ENCODE measurements around the gene RPL21. TPM values are rescaled to one million over a fixed set of nuclear protein-coding genes. Genes with fewer than 3 reads are reported as not detected.

Gene RPL21
- total and polyA plus RNA-seq, 2 donors (not counting 1 experiment from before 2014, with no cell fraction given): 831 to 1,841 TPM

DNA sequence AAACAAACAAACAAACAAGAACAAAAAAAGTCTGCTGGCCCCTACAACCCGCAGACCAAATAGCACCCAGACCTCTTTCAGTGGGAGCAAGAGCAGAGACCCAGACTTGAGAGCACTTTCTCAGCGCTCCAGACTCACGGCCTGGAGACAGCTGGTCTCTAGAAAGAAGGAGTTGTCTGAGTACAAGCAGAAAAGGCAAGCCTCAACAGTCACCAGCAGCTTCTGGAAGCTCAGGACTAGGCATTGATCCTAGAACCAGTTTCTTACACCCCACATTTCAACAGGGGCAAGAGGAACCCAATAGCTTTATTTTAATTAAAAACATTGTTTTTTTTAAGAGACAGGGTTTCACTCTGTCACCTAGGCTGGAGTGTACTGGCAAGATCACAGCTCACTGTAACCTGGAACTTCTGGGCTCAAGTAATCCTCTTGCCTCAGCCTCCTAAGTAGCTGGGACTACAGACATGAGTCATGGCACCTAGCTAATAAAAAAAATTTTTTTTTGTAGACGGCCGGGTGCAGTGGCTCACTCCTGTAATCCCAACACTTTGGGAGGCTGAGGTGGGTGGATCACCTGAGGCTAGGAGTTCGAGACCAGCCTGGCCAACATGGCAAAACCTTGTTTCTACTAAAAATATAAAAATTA lies 49.7 kb downstream of the RPL21 start:
- no peak for DNase-seq (ENCODE audit: low read depth in 2 of 2)

DNA sequence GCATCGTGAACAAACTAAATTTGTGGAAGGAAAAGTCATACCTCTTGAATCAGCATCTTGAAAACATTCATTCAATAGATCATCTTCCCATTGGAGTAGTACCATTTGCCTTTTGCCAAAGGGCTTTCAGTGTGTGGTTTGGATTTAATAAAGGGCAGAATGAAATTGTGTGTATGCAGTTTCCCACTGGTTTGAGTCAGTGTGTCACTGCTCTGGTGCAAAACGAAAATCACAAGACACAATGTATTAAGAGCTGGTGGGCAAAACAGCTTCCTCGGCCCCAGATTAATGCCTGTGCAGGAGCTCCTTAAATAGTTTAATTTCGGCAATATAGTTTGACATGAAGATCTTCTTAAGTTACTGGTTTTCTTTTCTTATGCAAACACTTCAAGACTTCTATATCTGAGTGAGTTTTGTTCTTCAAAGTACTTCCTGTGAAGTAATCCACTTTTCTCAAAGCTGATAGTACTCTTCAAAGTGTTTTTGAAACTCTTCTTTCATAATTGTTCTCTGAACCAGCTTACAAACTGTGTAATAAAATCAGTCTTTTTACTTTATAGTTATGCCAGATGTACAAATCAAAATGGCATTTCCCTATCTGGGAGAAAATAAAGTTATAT lies 51.4 kb downstream of the RPL21 start:
- H3K9me3 ChIP-seq (ENCODE audit: control insufficient read depth, insufficient read depth, low read depth, low read length): no peaks in the 10 kb centered on the region
- no peaks in the 10 kb centered on the region for H4K20me1 ChIP-seq (ENCODE audit: control insufficient read depth, extremely low read depth, insufficient read depth, low read length)
- no peaks in the 10 kb centered on the region for H3K36me3 ChIP-seq (ENCODE audit: control insufficient read depth, insufficient read depth, low read length)
- no peak overlapping the region for H3K4me2 ChIP-seq (ENCODE audit: extremely low read depth, insufficient read depth, low read length)
- H3K27me3 ChIP-seq (ENCODE audit: control insufficient read depth, insufficient read depth, low read length): peaks cover 2% of the 10 kb centered on the region
- H2AFZ ChIP-seq (ENCODE audit: low read length): no peak overlapping the region
- DNase-seq (ENCODE audit: low read depth in 2 of 2): no peak
- no peak overlapping the region for H3K27ac ChIP-seq (ENCODE audit: insufficient read depth, low read length)
- H3K4me3 ChIP-seq (replicated peaks in 1 of 4; ENCODE audit: control extremely low read depth in 1 of 4, insufficient read depth in 1 of 4, low read depth in 3 of 4, low read length in 4 of 4): no peak overlapping the region
- no peaks in the 10 kb centered on the region for H3K4me1 ChIP-seq (ENCODE audit: control insufficient read depth, extremely low read depth, insufficient read depth, low read length)
- H3K9ac ChIP-seq (ENCODE audit: insufficient read depth, low read length): no peak overlapping the region
- no peak for TF ChIP-seq EZH2 (IDR thresholded peaks at IDR 0.05; ENCODE audit: low read length, missing control alignments)
- TF ChIP-seq, protein P1, sequence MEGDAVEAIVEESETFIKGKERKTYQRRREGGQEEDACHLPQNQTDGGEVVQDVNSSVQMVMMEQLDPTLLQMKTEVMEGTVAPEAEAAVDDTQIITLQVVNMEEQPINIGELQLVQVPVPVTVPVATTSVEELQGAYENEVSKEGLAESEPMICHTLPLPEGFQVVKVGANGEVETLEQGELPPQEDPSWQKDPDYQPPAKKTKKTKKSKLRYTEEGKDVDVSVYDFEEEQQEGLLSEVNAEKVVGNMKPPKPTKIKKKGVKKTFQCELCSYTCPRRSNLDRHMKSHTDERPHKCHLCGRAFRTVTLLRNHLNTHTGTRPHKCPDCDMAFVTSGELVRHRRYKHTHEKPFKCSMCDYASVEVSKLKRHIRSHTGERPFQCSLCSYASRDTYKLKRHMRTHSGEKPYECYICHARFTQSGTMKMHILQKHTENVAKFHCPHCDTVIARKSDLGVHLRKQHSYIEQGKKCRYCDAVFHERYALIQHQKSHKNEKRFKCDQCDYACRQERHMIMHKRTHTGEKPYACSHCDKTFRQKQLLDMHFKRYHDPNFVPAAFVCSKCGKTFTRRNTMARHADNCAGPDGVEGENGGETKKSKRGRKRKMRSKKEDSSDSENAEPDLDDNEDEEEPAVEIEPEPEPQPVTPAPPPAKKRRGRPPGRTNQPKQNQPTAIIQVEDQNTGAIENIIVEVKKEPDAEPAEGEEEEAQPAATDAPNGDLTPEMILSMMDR (conservative IDR thresholded peaks at IDR 0.05 in 1 of 2, IDR thresholded peaks at IDR 0.05 in 1 of 2; ENCODE audit: low read depth in 1 of 2, low read length in 2 of 2): no peak
- no peaks in the 10 kb centered on the region for H3K79me2 ChIP-seq (ENCODE audit: control insufficient read depth, insufficient read depth, low read length)

More for the DNA sequence above, 49.7 kb downstream of the RPL21 start:
- Histone ChIP-seq H3K27me3 (ENCODE audit: control insufficient read depth, insufficient read depth, low read length) (peaks cover 8% of the 10 kb centered on the region), H3K36me3 (ENCODE audit: control insufficient read depth, insufficient read depth, low read length) (no peaks in the 10 kb centered on the region), H3K27ac (ENCODE audit: insufficient read depth, low read length) (no peak overlapping the region), H3K4me1 (ENCODE audit: control insufficient read depth, extremely low read depth, insufficient read depth, low read length) (no peaks in the 10 kb centered on the region), H3K4me3 (replicated peaks in 1 of 4; ENCODE audit: control extremely low read depth in 1 of 4, insufficient read depth in 1 of 4, low read depth in 3 of 4, low read length in 4 of 4) (no peak overlapping the region), H2AFZ (ENCODE audit: low read length) (no peak overlapping the region), H3K9ac (ENCODE audit: insufficient read depth, low read length) (no peak overlapping the region), H4K20me1 (ENCODE audit: control insufficient read depth, extremely low read depth, insufficient read depth, low read length) (no peaks in the 10 kb centered on the region), H3K79me2 (ENCODE audit: control insufficient read depth, insufficient read depth, low read length) (no peaks in the 10 kb centered on the region), H3K4me2 (ENCODE audit: extremely low read depth, insufficient read depth, low read length) (no peak overlapping the region), H3K9me3 (ENCODE audit: control insufficient read depth, insufficient read depth, low read depth, low read length) (no peaks in the 10 kb centered on the region)
- no peak for TF ChIP-seq EZH2 (IDR thresholded peaks at IDR 0.05; ENCODE audit: low read length, missing control alignments)
- TF ChIP-seq, protein P1 (conservative IDR thresholded peaks at IDR 0.05 in 1 of 2, IDR thresholded peaks at IDR 0.05 in 1 of 2; ENCODE audit: low read depth in 1 of 2, low read length in 2 of 2): no peak

DNA sequence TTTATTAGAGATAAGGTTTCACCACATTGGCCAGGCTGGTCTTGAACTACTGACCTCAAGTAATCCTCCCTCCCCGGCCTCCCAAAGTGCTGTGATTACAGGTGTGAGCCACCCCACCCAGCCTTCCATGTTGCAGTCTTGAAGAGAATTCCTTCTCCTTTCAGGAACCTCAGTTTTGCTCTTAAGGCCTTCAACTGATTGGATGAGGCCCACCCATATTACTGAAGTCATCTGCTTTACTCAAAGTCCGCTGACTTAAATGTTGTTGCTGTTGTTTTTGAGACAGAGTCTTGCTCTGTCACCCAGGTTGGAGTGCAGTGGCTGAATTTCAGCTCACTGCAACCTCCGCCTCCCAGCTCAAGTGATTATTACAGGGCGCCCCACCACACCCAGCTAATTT lies 52.7 kb downstream of the RPL21 start:
- Histone ChIP-seq H3K9me3 (ENCODE audit: control insufficient read depth, insufficient read depth, low read depth, low read length) (no peaks in the 10 kb centered on the region), H4K20me1 (ENCODE audit: control insufficient read depth, extremely low read depth, insufficient read depth, low read length) (no peaks in the 10 kb centered on the region), H3K9ac (ENCODE audit: insufficient read depth, low read length) (no peak overlapping the region), H3K27me3 (ENCODE audit: control insufficient read depth, insufficient read depth, low read length) (peaks cover 1% of the 10 kb centered on the region), H3K36me3 (ENCODE audit: control insufficient read depth, insufficient read depth, low read length) (no peaks in the 10 kb centered on the region), H3K79me2 (ENCODE audit: control insufficient read depth, insufficient read depth, low read length) (no peaks in the 10 kb centered on the region), H2AFZ (ENCODE audit: low read length) (no peak overlapping the region), H3K4me3 (replicated peaks in 1 of 4; ENCODE audit: control extremely low read depth in 1 of 4, insufficient read depth in 1 of 4, low read depth in 3 of 4, low read length in 4 of 4) (no peak overlapping the region), H3K27ac (ENCODE audit: insufficient read depth, low read length) (no peak overlapping the region), H3K4me2 (ENCODE audit: extremely low read depth, insufficient read depth, low read length) (no peak overlapping the region), H3K4me1 (ENCODE audit: control insufficient read depth, extremely low read depth, insufficient read depth, low read length) (no peaks in the 10 kb centered on the region)
- TF ChIP-seq, protein P1 (conservative IDR thresholded peaks at IDR 0.05 in 1 of 2, IDR thresholded peaks at IDR 0.05 in 1 of 2; ENCODE audit: low read depth in 1 of 2, low read length in 2 of 2): no peak
- TF ChIP-seq EZH2 (IDR thresholded peaks at IDR 0.05; ENCODE audit: low read length, missing control alignments): no peak
- no peak for DNase-seq (ENCODE audit: low read depth in 2 of 2)

All from fibroblast of lung (primary cell).